ENCODE measurements around the gene BBLN.
A peak's percentile ranks its signal among the peaks of the same experiment; 100 is the strongest.
"Not testable (repeated sequence)": the region's sequence is repeated elsewhere in the genome, so short reads cannot be mapped to it uniquely, and the experiment has no call there.

BBLN gene

DNA sequence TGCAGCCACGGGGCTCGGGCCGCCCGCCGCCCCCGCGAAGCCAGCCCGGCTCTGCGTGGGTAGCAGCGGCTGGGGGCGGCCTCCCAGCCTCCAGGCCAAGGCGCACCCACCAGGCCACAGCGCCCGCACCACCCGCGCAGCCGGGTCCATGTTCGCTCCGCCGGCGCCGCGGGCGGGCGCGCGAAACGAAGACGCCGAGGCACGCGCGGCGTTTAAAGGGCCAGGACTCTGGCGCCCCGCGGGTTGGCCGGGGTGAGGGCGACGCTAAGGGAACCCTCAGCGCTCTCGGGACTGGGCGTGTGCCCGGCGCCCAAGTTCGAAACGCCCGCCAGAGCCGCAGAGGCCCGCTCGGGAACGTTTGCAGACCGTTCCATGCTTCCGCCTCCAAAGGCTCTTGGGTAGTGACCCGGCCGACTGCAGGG is 32.5 kb upstream of the BBLN start, which contains the start of gene PTGES2:
Gene PTGES2 (minus strand): TSS at position 162 of the 422 bp plus-strand sequence. CDS start 12 bp downstream, at position 150.
- H3K4me3 ChIP-seq (ENCODE audit: low read length): peak within 1 kb of the TSS; percentile 97
- peaks cover 12% of the 10 kb centered on the region for H3K36me3 ChIP-seq (ENCODE audit: control insufficient read depth, insufficient read depth, low read length, severe bottlenecking)
- H3K4me1 ChIP-seq (ENCODE audit: control insufficient read depth, insufficient read depth, low read length): peaks cover 20% of the 10 kb centered on the region
- no peaks in the 10 kb centered on the region for H3K27me3 ChIP-seq (replicated peaks; ENCODE audit: control insufficient read depth, insufficient read depth, low read length)
- DNase-seq (ENCODE audit: low read depth): peak; percentile 95
- H3K9ac ChIP-seq (ENCODE audit: low read length): peak within 1 kb of the TSS; percentile 95
- H3K9me3 ChIP-seq (ENCODE audit: control insufficient read depth, low read length): no peaks in the 10 kb centered on the region

DNA sequence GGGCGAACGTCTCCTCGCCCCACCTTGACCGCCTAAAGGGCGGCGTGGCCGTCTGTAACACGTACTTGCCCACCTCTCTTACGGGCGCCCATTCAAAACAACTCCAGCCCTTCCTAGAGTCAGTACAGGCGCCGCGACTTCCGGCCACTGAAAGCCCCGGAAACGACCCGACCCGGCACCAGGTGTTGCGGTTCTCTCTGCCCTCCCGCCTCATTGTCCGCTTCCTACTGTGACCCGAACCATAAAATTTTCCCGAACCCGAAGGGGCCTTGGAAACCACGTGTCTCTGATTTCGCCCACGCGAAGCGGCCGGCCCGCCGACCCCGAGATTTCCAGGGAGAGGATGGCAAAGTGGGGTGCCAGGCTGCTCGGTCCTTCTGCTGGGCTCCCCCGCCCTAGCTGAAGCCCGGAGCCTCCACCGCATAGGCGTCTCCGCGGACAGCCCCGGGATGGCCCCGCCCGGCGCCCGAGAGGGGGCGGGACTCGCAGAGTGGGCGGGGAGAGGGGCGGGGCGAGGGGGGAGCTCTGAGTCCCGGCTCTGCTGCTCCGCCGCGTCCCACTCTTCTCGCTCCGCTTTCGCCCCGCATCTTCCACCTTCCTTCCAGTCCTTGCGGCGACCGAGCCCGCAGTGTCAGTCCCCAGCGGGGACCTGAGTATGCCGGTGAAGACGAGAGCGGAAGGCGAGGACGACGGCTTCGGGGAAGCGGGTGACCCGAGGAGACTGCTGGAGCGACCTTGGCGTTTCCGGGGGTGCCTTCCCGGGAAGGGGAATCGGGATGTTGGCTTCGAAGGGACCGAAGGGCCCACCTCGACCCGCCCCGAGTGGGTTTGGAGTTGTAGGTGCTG is 31.9 kb upstream of the BBLN start:
- Histone ChIP-seq H3K4me3 (ENCODE audit: low read length) (peak overlapping the region; percentile 97), H3K36me3 (ENCODE audit: control insufficient read depth, insufficient read depth, low read length, severe bottlenecking) (peaks cover 6% of the 10 kb centered on the region), H3K9ac (ENCODE audit: low read length) (peak overlapping the region; percentile 95), H3K9me3 (ENCODE audit: control insufficient read depth, low read length) (no peaks in the 10 kb centered on the region), H3K4me1 (ENCODE audit: control insufficient read depth, insufficient read depth, low read length) (peaks cover 20% of the 10 kb centered on the region), H3K27me3 (replicated peaks; ENCODE audit: control insufficient read depth, insufficient read depth, low read length) (no peaks in the 10 kb centered on the region)
- DNase-seq (ENCODE audit: low read depth): peak; percentile 93

DNA sequence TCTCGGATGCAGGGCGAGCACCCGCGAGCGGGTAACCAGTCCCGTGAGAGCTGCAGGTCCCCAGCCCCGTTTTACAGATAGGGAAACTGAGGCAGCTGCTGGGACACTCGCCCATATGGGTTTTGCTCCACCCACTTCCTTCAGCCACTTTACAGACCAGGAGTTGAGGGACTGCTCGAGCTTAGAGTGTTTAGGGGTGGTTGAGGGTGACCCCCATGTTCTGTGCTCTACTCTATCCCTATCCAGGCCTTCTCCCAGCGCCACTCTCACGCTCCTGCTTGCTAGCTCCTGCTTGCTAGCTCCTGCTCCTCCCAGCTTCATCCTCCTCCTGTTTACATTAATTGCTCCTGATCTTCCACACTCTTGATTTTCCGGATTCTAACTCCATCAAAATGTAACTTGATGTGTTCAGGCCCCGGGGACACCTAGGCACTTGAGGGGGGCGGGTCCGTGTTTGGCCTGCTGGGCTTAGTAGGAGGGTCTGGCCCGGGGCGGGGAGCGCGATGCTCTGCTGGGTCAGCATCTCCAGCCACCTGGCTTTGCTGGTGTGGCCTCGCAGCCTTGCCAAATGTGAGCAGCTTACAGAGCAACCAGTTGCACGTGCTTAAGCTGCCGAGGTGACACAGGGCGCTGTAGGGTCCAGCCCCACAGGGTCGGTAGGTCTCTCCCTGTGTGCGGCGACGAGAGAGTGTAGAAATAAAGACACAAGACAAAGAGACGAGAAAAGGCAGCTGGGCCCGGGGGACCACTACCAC is 31.1 kb upstream of the BBLN start:
- Histone ChIP-seq H3K9ac (ENCODE audit: low read length) (peak overlapping the region; percentile 95), H3K9me3 (ENCODE audit: control insufficient read depth, low read length) (peaks cover 4% of the 10 kb centered on the region), H3K36me3 (ENCODE audit: control insufficient read depth, insufficient read depth, low read length, severe bottlenecking) (peaks cover 2% of the 10 kb centered on the region), H3K27me3 (replicated peaks; ENCODE audit: control insufficient read depth, insufficient read depth, low read length) (no peaks in the 10 kb centered on the region), H3K4me3 (ENCODE audit: low read length) (peak overlapping the region; percentile 97), H3K4me1 (ENCODE audit: control insufficient read depth, insufficient read depth, low read length) (peaks cover 20% of the 10 kb centered on the region)
- no peak for DNase-seq (ENCODE audit: low read depth)

DNA sequence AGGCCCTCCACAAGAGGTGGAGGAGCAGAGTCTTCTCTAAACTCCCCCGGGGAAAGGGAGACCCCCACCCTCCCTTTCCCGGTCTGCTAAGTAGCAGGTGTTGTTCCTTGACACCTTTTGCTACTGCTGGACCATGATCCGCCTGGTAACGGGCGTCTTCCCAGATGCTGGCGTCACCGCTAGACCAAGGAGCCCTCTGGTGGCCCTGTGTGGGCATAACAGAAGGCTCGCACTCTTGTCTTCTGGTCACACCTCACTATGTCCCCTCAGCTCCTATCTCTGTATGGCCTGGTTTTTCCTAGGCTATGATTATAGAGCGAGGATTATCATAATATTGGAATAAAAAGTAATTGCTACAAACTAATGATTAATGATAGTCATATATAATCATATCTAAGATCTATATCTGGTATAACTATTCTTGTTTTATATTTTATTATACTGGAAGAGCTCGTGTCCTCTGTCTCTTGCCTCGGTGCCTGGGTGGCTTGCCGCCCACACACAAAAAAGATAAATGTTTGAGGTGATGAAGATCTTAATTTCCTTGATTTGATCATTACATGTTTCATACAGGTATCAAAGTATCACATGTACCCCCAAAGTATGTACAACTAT is 30.0 kb upstream of the BBLN start:
- H3K9ac ChIP-seq (ENCODE audit: low read length); H3K9me3 ChIP-seq (ENCODE audit: control insufficient read depth, low read length); H3K27me3 ChIP-seq (replicated peaks; ENCODE audit: control insufficient read depth, insufficient read depth, low read length); DNase-seq (ENCODE audit: low read depth); H3K4me3 ChIP-seq (ENCODE audit: low read length); H3K36me3 ChIP-seq (ENCODE audit: control insufficient read depth, insufficient read depth, low read length, severe bottlenecking): not testable (repeated sequence)
- H3K4me1 ChIP-seq (ENCODE audit: control insufficient read depth, insufficient read depth, low read length): peaks cover 20% of the 10 kb centered on the region

DNA sequence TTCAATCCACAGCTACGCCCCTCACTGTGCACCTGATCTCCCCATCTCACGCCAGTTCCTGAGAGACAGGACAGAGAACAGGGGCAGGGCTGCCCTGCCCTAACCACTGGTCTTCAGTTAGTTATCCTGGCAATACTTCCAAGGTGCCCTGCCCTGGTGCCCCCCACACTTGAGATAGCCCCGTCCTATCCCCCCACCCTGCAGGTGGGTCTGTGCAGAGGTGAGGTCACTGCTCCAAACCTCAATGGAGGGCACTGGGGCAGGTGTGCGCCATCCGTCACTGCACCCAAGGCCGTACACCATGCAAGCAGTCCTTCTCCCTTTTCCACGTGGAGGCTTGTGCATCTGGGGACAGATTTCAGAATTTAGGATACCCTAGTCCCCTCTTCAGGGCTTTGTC is 29.4 kb upstream of the BBLN start:
- H3K9me3 ChIP-seq (ENCODE audit: control insufficient read depth, low read length); H3K4me3 ChIP-seq (ENCODE audit: low read length); H3K9ac ChIP-seq (ENCODE audit: low read length); H3K36me3 ChIP-seq (ENCODE audit: control insufficient read depth, insufficient read depth, low read length, severe bottlenecking); H3K27me3 ChIP-seq (replicated peaks; ENCODE audit: control insufficient read depth, insufficient read depth, low read length); DNase-seq (ENCODE audit: low read depth): not testable (repeated sequence)
- peaks cover 14% of the 10 kb centered on the region for H3K4me1 ChIP-seq (ENCODE audit: control insufficient read depth, insufficient read depth, low read length)

DNA sequence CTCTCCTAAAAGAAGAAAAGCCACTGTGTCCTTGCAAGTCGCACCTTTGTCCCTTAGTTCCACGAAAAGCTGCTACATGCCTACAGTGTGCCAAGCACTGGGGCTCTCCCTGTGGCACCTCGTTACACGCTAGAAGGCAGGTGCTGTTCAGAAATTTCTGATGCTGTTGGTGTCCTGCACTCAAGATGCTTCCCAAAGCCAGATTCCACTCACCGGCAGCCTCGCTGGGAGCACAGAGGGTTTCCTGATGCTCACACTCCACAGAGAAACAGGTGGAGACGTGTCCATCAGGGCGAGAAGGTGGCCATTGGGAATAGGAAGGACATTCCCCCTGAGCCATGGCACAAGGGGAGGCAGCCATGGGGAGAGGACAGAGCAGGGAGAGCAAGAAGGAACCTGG is 28.7 kb upstream of the BBLN start:
- H3K9me3 ChIP-seq (ENCODE audit: control insufficient read depth, low read length); H3K9ac ChIP-seq (ENCODE audit: low read length); H3K4me1 ChIP-seq (ENCODE audit: control insufficient read depth, insufficient read depth, low read length); H3K36me3 ChIP-seq (ENCODE audit: control insufficient read depth, insufficient read depth, low read length, severe bottlenecking); H3K4me3 ChIP-seq (ENCODE audit: low read length); DNase-seq (ENCODE audit: low read depth); H3K27me3 ChIP-seq (replicated peaks; ENCODE audit: control insufficient read depth, insufficient read depth, low read length): not testable (repeated sequence)

DNA sequence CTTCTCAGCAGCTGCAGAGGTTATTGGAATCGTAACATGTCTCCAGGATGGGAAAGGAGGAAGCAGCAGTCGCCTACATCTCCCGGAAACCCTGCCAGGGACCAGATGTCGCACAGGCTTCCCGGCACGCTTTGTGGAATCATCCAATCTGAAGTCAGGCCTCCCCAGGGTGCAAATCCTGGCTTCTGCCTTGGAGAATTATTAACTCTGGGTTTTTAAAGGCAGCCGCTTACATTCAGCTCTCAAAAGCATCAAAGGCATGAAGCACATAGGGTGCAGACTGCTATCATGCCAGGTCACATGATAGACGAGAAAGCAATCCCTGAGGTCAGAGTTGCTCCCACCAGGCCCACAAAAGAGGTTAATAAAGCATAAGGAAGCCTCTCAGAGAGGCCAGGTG is 27.9 kb upstream of the BBLN start:
- H3K4me3 ChIP-seq (ENCODE audit: low read length); H3K9ac ChIP-seq (ENCODE audit: low read length); H3K36me3 ChIP-seq (ENCODE audit: control insufficient read depth, insufficient read depth, low read length, severe bottlenecking); H3K4me1 ChIP-seq (ENCODE audit: control insufficient read depth, insufficient read depth, low read length); H3K9me3 ChIP-seq (ENCODE audit: control insufficient read depth, low read length); DNase-seq (ENCODE audit: low read depth); H3K27me3 ChIP-seq (replicated peaks; ENCODE audit: control insufficient read depth, insufficient read depth, low read length): not testable (repeated sequence)

DNA sequence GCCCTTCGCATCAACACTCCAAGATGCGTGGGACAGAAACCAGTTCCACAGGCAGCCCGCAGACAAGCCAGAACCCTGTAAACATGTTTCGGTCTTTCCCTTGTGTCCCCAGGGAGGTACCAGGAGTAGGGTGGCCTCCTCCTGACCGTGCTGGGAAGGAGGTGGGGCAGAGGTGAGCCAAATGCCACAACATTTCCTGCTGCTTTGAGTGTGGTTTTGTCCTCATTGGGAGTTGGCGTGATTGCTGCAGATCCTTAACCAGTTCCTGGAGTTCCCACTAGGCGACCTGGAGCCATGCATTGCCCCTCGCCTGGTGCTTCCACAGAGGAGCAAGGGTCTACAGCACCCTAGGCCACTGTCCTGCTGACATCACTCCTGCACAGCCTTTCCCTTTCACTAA is 24.5 kb upstream of the BBLN start:
- H3K4me1 ChIP-seq (ENCODE audit: control insufficient read depth, insufficient read depth, low read length); H3K36me3 ChIP-seq (ENCODE audit: control insufficient read depth, insufficient read depth, low read length, severe bottlenecking); H3K27me3 ChIP-seq (replicated peaks; ENCODE audit: control insufficient read depth, insufficient read depth, low read length); H3K4me3 ChIP-seq (ENCODE audit: low read length); H3K9ac ChIP-seq (ENCODE audit: low read length); DNase-seq (ENCODE audit: low read depth); H3K9me3 ChIP-seq (ENCODE audit: control insufficient read depth, low read length): not testable (repeated sequence)

DNA sequence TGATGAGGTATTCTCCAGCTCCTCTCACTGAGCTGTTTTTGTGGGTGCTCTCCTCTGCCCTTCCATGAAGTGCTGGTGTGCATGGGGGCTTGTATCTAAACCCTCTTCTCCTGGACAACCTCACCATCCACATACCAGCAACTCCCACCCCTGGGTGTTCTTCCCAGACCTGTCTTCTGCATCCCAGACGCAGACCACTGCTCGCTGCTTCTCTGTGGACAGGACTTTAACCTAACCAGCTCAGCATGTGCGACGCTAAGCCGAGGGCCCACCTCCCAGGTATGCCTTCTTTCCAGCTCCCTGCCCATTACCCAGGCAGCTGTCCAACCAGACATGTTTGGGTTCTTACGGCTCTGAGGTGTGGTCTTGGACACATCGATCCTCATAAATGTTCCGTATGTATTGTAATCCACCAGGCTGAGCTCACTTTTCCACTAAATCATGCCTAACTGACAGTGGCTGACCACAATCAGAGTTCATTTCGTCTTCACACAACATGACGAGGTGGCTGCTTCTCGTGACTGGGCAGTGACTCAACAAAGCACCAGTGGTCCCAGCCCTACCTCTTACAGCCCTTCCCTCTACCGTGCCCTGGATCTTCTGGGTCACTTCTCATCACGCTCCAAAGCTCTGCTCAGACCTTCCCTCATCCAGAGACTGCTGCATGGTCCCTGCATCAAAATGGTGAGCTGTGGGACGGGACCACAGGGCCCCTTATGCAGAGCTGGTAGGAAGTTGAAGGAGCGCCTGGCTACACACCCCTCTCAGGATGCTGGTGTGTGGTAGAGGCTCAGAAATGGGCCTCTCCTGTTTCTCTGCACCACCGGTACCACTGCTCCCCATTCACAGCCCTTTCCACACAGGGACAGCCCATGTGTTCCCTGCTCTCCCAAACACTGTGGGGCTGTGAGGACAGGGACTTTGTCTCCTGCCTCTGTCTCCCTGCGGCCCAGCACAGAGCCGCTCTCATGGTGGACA is 23.0 kb upstream of the BBLN start:
- no peaks in the 10 kb centered on the region for H3K27me3 ChIP-seq (replicated peaks; ENCODE audit: control insufficient read depth, insufficient read depth, low read length)
- H3K36me3 ChIP-seq (ENCODE audit: control insufficient read depth, insufficient read depth, low read length, severe bottlenecking): no peaks in the 10 kb centered on the region
- no peak for DNase-seq (ENCODE audit: low read depth)
- no peaks in the 10 kb centered on the region for H3K4me1 ChIP-seq (ENCODE audit: control insufficient read depth, insufficient read depth, low read length)
- H3K4me3 ChIP-seq (ENCODE audit: low read length): no peak overlapping the region
- no peak overlapping the region for H3K9ac ChIP-seq (ENCODE audit: low read length)
- H3K9me3 ChIP-seq (ENCODE audit: control insufficient read depth, low read length): peaks cover 4% of the 10 kb centered on the region

DNA sequence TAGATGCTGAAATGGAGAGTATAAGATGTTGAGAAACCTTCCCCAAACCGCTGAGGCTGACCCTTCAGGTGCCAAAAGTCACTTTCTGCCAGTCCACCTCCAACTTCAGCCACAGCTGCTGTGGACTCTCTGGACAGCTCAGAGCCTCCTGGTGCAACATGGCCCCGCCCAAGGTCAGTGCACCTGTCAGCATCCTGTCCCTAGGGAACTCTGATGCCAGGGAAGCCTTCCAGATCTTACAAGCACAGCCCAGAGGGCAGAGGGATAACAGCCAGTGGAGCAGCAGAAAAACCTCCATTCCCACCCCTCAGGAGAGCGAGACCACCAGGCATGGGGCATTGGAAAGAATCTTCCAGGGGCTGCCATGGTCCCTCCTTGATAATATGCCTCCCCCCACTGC is 22.1 kb upstream of the BBLN start:
- Histone ChIP-seq H3K4me1 (ENCODE audit: control insufficient read depth, insufficient read depth, low read length) (no peaks in the 10 kb centered on the region), H3K36me3 (ENCODE audit: control insufficient read depth, insufficient read depth, low read length, severe bottlenecking) (no peaks in the 10 kb centered on the region), H3K9ac (ENCODE audit: low read length) (no peak overlapping the region), H3K9me3 (ENCODE audit: control insufficient read depth, low read length) (peaks cover 4% of the 10 kb centered on the region), H3K4me3 (ENCODE audit: low read length) (no peak overlapping the region), H3K27me3 (replicated peaks; ENCODE audit: control insufficient read depth, insufficient read depth, low read length) (no peaks in the 10 kb centered on the region)
- DNase-seq (ENCODE audit: low read depth): no peak
